ENCODE data around the gene SLC6A7.

Gene SLC6A7

GRCh38 chr5:150257424-150257823 is 67.6 kb downstream of the SLC6A7 start:
- H3K4me3 ChIP-seq (ENCODE audit: low read length) = no peak overlapping the region
- no peak for DNase-seq (ENCODE audit: low read depth)
- TF ChIP-seq CTCF (conservative IDR thresholded peaks at IDR 0.05; ENCODE audit: low read length) = no peak

- TF ChIP-seq CTCF (conservative IDR thresholded peaks at IDR 0.05; ENCODE audit: low read length) = no peak
- H3K4me3 ChIP-seq (ENCODE audit: low read length) = no peak overlapping the region
- no peak for DNase-seq (ENCODE audit: low read depth)
These were observed 68.3 kb downstream of the SLC6A7 start for GRCh38 chr5:150258130-150258529.
